CD4-positive, alpha-beta T cell treated with Interleukin-6 at 100 ng/mL for 8 hours (primary cell): ENCODE measurements around the gene ADCK1.
"Not testable (repeated sequence)": the region's sequence is repeated elsewhere in the genome, so short reads cannot be mapped to it uniquely, and the experiment has no call there.

ENCODE experiments used
- DNase-seq: peaks from one replicate; pipeline ENCODE4 v3.0.0-alpha.2; 2020; ENCODE audit warnings: mixed read lengths, low spot score

The ADCK1 gene

GRCh38 chr14:77864580-77864979 lies 64.7 kb downstream of the ADCK1 start:
- no peak for DNase-seq

- no peak for DNase-seq
These were observed 65.5 kb downstream of the ADCK1 start for GRCh38 chr14:77865455-77865854.

GRCh38 chr14:77866932-77867331 lies 67.0 kb downstream of the ADCK1 start:
- no peak for DNase-seq

- no peak for DNase-seq
These were observed 67.6 kb downstream of the ADCK1 start for GRCh38 chr14:77867476-77867875.

DNA sequence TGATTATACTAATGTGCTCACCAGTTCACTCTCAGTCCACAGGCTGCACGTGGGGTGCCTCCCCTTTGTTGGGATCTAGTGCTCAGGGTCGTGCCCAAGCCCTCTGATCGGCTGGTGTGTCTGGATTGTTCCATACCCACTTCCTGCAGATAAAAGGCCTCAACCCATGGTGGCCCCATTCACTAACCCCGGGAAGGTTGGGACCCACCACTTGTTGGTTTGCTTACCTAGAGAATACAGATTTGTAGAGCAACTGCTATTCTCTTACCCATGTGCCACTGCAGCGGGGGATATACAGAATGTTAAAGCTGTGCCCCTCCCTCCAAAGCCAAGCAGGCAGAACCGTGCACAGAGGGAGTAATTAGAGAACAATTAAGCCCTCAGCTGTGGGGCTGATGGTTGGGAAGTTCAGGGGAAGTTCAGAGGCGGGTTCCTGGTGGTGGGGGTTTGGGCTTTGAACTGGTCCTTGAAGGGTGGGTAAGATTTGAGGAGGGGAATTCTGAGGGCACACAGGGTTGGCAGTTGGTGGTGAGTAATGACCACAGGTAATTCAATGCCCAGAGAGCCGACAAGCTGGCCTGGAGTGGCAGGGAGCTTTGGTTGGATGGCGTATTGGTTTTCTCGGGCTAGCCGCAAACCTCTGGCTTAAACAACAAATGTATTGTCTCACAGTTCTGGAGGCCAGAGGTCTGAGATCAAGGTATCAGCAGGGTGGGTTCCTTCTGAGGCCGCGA lies 68.8 kb downstream of the ADCK1 start:
- DNase-seq = no peak

GRCh38 chr14:77869340-77869739 lies 69.4 kb downstream of the ADCK1 start:
- no peak for DNase-seq

- no peak for DNase-seq
These were observed 70.7 kb downstream of the ADCK1 start for GRCh38 chr14:77870646-77871045.

DNA sequence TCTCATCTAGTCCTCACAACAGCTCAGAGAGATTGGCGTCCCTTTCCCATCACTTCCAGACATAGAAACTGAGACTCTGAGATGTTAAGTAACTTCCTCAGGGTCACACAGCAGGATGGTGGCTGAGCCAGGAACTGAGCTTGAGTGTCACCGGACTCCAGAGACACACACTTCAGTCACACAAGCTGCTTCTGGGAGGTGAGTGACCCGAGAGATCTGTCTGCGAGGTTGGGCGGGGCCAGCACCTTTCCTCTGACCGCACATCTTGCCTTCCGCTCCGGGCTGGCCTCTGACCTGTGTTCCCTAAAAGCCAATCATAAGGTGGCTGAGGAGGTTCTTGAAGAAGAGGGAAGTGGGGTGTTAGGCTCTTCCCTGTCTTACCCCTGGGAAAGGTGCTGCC lies 72.2 kb downstream of the ADCK1 start:
- no peak for DNase-seq

GRCh38 chr14:77872983-77873382 lies 73.1 kb downstream of the ADCK1 start:
- DNase-seq = no peak

- no peak for DNase-seq
These were observed 78.9 kb downstream of the ADCK1 start for GRCh38 chr14:77878783-77879182.

DNA sequence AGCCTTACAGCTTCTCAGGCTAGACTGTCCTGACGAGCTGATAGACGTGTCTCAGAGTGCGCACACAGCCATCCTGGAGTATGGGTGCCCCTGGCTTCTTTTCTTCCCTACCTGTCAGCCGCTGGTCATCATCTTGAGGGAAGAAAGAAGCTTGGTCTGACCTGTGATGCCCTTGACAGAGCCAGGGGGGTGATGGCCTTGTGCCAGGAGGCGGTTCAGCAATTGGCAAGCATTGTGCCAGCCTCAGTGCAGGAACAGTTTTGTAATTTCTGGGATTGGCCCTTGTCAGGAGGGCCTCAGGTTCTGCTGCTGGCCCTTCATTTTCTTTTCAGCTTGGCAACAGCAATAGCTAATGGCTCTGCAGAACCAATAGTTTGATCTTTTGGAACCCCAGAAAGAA lies 80.1 kb downstream of the ADCK1 start:
- no peak for DNase-seq

- DNase-seq = no peak
These were observed 82.2 kb downstream of the ADCK1 start for GRCh38 chr14:77882098-77882497.

GRCh38 chr14:77882636-77883035 lies 82.7 kb downstream of the ADCK1 start:
- no peak for DNase-seq

DNA sequence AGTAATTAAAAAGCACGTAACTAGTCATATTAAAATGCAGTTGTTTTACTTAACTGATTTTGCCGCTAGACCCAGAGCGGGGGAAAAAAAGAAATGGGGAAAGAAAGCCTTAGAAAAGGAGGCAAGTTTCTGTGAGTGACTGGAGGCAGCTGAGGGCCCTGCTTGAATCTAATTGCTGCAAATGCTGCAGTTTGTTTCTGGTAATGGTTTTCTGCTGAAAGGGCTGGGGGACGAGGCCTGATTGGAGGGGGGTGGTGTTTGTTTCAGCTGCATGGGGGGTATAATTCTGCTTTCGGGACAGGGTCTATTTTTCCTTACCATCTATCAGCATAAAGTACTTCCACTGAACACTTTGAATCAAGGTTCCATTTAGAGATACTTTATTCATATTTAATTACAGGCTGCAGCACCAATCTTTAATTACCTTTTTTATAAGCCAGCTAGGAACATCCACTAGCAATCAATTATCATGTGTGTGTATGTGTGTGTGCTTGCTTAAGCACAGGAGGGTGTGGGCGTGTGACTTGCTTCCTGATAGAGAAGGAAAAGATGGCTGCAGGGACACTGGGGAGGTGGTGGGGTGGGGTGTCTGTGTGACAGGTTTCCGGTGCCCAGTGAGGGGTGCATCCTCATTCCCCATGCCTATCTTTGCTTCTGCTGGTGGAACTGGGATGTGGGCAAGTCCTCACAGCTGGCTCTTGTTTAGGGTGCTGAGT lies 83.4 kb downstream of the ADCK1 start:
- DNase-seq = no peak

- no peak for DNase-seq
These were observed 83.9 kb downstream of the ADCK1 start for GRCh38 chr14:77883847-77884238.

DNA sequence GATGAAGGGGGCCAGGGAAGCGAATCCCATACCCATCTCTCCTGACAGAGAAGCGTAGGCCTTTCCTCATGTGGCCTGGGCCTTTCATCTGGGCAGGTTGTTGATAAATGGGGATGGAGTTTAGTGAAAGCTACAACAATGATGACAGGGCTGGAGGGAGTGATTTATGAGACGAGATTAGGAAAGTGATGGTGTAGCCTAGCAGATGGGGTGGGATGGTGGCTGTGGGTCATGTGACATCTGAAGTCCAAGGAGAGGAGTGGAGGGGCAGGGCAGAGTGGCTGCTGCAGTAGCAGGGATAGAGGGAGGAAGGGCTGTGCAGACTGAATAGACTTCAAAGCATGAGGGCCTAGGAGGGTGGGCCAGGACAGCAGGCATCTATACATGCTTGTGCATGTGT lies 85.5 kb downstream of the ADCK1 start:
- no peak for DNase-seq

GRCh38 chr14:77886010-77886409 lies 86.1 kb downstream of the ADCK1 start:
- DNase-seq = no peak

DNA sequence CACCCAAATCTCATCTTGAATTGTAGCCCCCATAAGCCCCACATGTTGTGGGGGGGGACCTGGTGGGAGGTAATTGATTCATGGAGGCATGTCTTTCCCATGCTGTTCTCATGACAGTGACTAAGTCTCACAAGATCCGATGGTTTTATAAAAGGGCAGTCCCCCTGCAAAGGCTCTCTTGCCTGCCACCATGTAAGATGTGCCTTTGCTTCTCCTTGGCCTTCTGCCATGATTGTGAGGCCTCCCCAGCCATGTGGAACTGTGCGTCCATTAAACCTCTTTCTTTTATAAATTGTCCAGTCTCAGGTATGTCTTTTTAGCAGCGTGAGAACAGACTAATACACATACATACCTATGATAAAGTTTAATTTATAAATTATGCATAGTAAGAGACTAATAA lies 89.0 kb downstream of the ADCK1 start:
- not testable (repeated sequence) for DNase-seq

DNA sequence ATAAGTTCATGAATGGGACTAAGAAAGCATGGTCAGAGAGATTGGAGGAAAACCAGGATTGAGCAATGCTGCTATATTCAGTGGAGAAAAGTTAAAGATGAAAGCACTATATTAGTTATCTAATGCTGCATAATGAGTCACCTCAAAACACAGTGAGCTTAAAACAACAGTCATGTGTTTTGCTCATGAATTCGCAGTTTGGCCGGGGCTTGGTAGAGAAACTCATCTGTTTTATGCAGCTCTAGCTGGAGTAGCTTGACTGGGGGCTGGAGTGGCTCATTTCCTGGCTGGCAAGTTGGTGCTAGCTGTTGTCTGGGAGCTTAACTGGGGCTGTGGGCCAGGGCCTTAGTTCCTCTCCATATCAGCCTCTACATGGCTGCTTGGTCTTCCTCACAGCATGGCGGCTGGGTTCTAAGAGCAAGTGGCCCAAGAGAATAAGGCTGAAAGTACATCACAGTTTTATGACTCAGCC lies 90.1 kb downstream of the ADCK1 start:
- DNase-seq = no peak

DNA sequence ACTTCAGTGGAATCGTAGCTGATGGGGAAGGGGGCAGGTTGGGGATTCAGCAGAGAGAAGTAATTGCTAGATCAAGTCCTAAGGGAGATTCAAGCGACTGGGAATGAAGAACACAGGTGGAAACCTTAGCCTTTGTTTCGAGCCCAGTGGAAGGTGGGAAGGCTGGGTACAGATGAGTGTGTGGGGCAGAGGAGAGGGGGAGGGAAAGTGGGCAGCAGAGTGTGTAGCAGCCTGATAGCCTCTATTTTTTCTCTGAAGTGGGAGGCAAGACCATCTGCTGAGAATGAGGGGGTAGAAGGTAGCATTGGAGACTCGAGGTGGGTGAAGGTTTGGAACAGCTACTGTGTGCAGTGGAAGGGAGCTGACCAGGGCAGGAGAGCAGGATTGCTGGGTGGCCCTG lies 91.0 kb downstream of the ADCK1 start:
- DNase-seq = no peak

- DNase-seq = no peak
These were observed 92.5 kb downstream of the ADCK1 start for GRCh38 chr14:77892381-77892871.

DNA sequence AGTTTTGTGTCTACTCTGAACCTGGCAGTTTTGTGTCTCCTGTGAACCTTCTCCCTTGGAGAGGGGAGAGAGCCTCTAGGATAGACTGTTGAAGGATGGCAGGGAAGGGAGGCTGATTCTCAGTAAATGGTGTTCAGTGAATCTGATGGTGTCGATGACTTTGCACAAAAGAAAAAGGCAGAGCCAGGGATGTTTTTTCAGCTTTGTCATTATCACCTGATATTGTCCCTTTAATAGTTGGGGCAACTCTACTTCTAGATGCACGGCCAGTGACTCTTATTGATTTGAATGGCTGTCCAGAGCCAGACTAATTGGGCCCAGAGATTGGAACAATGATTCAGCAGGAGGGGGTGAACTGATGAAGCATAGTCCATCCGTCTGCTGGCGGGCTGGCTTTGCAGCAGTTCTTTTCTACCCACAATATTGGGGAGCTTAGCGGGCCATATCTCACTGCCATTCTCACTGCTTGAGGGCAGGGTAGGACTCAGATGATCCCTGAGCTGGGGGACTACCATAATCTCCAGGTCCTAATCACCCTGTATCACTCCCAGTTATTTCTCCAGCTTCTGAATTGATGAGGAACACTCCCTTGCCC lies 93.1 kb downstream of the ADCK1 start:
- no peak for DNase-seq

DNA sequence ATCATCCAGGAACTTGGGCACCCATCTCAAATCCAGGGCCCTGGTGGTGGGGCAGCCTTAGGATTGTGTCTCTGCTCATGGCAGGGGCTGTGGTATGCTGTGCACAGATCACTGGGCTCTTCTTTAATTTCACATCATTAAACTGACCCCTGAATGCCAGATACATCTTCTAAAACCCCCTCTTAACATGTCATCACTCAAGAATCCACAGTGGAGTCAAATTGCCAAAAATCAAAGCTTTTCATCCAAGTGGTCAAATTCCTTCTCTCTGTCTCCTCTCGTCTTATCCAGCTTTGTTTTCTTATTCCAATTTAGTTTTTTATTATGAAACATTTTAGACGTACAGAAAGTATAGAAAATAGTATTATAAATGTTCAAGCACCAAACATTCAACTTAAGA lies 97.5 kb downstream of the ADCK1 start:
- DNase-seq = no peak
